ENCODE measurements around the gene CACNA1D.

GRCh38 chr3:53730576-53730975, 236.2 kb downstream of the CACNA1D start:
- TF ChIP-seq, protein P1, sequence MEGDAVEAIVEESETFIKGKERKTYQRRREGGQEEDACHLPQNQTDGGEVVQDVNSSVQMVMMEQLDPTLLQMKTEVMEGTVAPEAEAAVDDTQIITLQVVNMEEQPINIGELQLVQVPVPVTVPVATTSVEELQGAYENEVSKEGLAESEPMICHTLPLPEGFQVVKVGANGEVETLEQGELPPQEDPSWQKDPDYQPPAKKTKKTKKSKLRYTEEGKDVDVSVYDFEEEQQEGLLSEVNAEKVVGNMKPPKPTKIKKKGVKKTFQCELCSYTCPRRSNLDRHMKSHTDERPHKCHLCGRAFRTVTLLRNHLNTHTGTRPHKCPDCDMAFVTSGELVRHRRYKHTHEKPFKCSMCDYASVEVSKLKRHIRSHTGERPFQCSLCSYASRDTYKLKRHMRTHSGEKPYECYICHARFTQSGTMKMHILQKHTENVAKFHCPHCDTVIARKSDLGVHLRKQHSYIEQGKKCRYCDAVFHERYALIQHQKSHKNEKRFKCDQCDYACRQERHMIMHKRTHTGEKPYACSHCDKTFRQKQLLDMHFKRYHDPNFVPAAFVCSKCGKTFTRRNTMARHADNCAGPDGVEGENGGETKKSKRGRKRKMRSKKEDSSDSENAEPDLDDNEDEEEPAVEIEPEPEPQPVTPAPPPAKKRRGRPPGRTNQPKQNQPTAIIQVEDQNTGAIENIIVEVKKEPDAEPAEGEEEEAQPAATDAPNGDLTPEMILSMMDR (conservative IDR thresholded peaks at IDR 0.05; ENCODE audit: low read depth, low read length), result no peak
- no peak for TF ChIP-seq EZH2 (IDR thresholded peaks at IDR 0.05; ENCODE audit: borderline replicate concordance, low read depth, low read length, poor library complexity, severe bottlenecking)

Data from A673 (cell line).